ENCODE data around the gene TMEM266.

Gene TMEM266

DNA sequence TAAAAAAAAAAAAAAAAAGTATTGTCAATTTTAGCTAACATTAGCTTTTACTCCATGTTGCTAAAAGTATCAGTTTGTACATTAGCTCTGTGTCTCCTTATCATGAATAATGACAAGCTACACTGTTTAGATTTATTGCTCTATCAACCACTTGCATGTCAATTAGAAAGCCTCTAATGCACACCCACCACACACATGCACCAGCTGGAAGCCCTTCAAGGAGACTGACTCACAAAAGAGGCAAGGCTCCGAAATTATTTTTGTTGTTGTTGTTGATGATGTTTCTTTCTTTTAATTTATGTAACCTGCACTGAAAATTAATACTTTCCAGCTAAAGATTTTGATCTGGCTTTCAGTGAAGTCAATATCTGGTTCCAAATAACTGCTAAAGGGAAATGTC lies 180.0 kb downstream of the TMEM266 start:
- Histone ChIP-seq H3K36me3 (ENCODE audit: insufficient read depth, low read length) (no peaks in the 10 kb centered on the region), H3K9ac (ENCODE audit: insufficient read length) (no peak overlapping the region), H3K9me3 (ENCODE audit: low read depth, low read length) (no peaks in the 10 kb centered on the region), H3K4me3 (no peak overlapping the region), H3K27ac (no peak overlapping the region)
- no peak for DNase-seq (ENCODE audit: low read depth, low spot score)
- no peak for TF ChIP-seq EZH2 (IDR thresholded peaks at IDR 0.05)
- no peak for TF ChIP-seq FOXP2 (optimal IDR thresholded peaks at IDR 0.05; ENCODE audit: control extremely low read depth, extremely low read length, insufficient read depth)
- no peak for TF ChIP-seq POLR2AphosphoS5 (IDR thresholded peaks at IDR 0.05; ENCODE audit: borderline replicate concordance, low read depth, low read length)

DNA sequence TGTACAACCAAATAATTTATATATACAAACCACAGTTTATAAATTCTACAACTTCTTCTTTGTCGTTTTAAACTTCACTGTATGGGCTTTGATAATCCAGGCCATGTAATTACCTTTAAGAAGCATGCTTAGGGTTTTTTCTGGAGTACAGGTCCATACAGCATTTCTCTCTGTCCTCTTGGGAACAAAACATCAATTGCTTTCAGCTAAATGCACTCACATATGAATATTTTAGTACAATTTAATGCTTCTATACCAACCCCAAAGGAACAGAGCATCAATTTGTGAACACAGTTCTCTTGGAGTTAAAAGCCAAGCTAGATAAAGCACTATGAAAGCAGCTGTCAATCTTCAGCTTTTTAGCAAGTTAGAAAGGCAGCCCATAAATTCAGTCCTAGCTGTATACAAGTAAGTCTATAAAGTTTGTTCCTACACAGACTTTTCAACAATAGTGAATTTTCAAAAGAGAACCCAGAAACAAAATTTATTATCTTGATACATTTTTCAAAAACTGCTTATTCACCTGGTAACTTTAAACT lies 185.4 kb downstream of the TMEM266 start:
- Histone ChIP-seq H3K27ac (no peak overlapping the region), H3K4me3 (no peak overlapping the region), H3K9ac (ENCODE audit: insufficient read length) (no peak overlapping the region), H3K36me3 (ENCODE audit: insufficient read depth, low read length) (no peaks in the 10 kb centered on the region), H3K9me3 (ENCODE audit: low read depth, low read length) (no peaks in the 10 kb centered on the region)
- DNase-seq (ENCODE audit: low read depth, low spot score) = no peak
- TF ChIP-seq POLR2AphosphoS5 (IDR thresholded peaks at IDR 0.05; ENCODE audit: borderline replicate concordance, low read depth, low read length) = no peak
- no peak for TF ChIP-seq EZH2 (IDR thresholded peaks at IDR 0.05)
- no peak for TF ChIP-seq FOXP2 (optimal IDR thresholded peaks at IDR 0.05; ENCODE audit: control extremely low read depth, extremely low read length, insufficient read depth)

DNA sequence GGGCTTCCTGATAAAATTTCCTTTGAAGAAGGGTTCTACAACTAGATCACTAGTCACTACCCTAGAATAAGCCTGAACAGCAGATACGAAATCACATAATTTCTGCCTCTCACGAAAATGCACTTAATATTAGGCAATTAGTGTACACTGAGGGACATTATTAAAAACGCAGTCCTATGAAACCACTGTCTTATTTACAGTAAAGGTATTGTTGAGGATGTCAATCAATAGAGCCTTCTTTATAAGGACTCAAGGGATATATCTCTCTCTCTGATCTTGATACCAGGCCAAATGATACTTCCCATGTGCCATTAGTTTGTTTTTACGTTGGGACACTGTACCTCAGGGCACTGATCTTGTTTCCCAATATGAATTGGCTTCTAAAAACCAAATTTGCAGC lies 191.9 kb downstream of the TMEM266 start:
- Histone ChIP-seq H3K9ac (ENCODE audit: insufficient read length) (no peak overlapping the region), H3K9me3 (ENCODE audit: low read depth, low read length) (peaks cover 6% of the 10 kb centered on the region; the same call in 1 of the 2 replicates), H3K27ac (no peak overlapping the region), H3K36me3 (ENCODE audit: insufficient read depth, low read length) (no peaks in the 10 kb centered on the region), H3K4me3 (no peak overlapping the region)
- DNase-seq (ENCODE audit: low read depth, low spot score) = no peak
- TF ChIP-seq FOXP2 (optimal IDR thresholded peaks at IDR 0.05; ENCODE audit: control extremely low read depth, extremely low read length, insufficient read depth) (no peak), POLR2AphosphoS5 (IDR thresholded peaks at IDR 0.05; ENCODE audit: borderline replicate concordance, low read depth, low read length) (no peak), EZH2 (IDR thresholded peaks at IDR 0.05) (no peak)

DNA sequence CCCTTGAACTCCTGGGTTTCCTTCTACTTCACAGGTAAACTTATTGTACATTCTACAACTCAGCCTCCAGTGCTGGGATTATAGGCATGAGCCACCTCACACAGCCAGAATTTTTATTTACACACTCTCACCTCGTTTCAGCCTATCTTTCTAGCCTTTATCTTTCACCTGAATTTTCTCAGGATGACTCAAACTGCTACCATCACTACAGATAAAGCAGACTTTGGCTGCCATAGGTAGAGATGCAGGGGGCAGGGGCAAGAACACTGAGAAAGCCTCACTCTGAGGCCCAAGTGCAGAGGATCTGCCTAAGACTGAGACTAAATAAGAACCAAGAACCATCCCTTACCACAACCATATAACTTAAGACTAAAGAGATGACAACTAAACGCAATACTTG lies 192.5 kb downstream of the TMEM266 start:
- DNase-seq (ENCODE audit: low read depth, low spot score) = no peak
- H3K27ac ChIP-seq = no peak overlapping the region
- H3K9ac ChIP-seq (ENCODE audit: insufficient read length) = no peak overlapping the region
- H3K4me3 ChIP-seq = no peak overlapping the region
- TF ChIP-seq FOXP2 (optimal IDR thresholded peaks at IDR 0.05; ENCODE audit: control extremely low read depth, extremely low read length, insufficient read depth) (no peak), EZH2 (IDR thresholded peaks at IDR 0.05) (no peak), POLR2AphosphoS5 (IDR thresholded peaks at IDR 0.05; ENCODE audit: borderline replicate concordance, low read depth, low read length) (no peak)
- no peaks in the 10 kb centered on the region for H3K36me3 ChIP-seq (ENCODE audit: insufficient read depth, low read length)
- peaks cover 6% of the 10 kb centered on the region; the same call in 1 of the 2 replicates for H3K9me3 ChIP-seq (ENCODE audit: low read depth, low read length)

DNA sequence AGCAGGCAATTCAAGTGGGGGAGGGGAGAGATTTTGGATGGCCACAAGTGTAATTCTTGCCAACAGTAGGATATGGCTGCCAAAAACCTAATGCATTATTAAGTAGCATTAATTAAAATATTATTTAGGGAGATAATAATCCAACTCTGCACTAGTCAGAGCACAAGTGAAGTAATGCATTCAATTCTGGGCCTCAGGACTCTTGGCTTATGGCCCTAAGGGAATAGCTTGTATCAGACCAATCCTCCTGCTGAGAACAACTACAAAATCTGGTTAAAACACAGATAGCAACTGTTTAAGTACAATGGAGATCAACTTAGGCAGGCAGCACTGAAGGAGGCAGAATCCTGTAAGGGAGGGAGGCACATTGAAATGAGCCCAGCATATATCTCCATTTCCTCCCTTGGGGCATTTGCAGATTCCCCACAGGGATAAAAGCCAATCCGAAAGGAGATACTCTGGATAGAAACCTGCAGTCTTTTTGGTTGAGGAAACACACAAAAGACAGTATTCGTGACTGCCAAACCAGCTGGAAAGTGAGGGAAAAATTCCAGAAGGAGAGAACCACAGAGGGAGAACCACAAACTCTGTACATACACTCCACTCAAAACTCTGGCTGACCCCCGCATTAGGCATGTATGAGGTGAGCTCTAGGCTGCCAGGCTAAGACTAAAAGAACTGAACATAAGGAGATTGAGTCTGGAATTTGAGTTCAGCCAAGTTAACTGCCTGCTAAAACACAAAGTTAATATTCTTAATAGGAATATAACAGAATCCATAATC lies 194.1 kb downstream of the TMEM266 start:
- Histone ChIP-seq H3K27ac (no peak overlapping the region; the same call in 1 of the 2 replicates), H3K36me3 (ENCODE audit: insufficient read depth, low read length) (no peaks in the 10 kb centered on the region), H3K9ac (ENCODE audit: insufficient read length) (no peak overlapping the region), H3K4me3 (no peak overlapping the region), H3K9me3 (ENCODE audit: low read depth, low read length) (peaks cover 6% of the 10 kb centered on the region; the same call in 1 of the 2 replicates)
- no peak for TF ChIP-seq EZH2 (IDR thresholded peaks at IDR 0.05)
- TF ChIP-seq POLR2AphosphoS5 (IDR thresholded peaks at IDR 0.05; ENCODE audit: borderline replicate concordance, low read depth, low read length) = no peak
- no peak for TF ChIP-seq FOXP2 (optimal IDR thresholded peaks at IDR 0.05; ENCODE audit: control extremely low read depth, extremely low read length, insufficient read depth)
- DNase-seq (ENCODE audit: low read depth, low spot score) = peak; percentile 14
